Epithelial cell of esophagus (primary cell): Measurements from ENCODE around the gene TANGO2.

Source experiments
- DNase-seq: peaks from one replicate; pipeline ENCODE4 v3.0.0; 2010; ENCODE audit warnings: low read depth
- H3K4me3 ChIP-seq: 2 replicates; pipeline ENCODE4 v1.5.1; 2011; ENCODE audit warnings: mild to moderate bottlenecking, low read length, control low read depth
- TF ChIP-seq, protein P1 (sequence below): IDR thresholded peaks from 2 replicates; pipeline ENCODE4 v1.5.1; 2011; ENCODE audit warnings: low read depth, mild to moderate bottlenecking, low read length, control low read depth, inconsistent platforms; ENCODE audit not compliant: insufficient read depth; ENCODE audit errors: missing control alignments

The TANGO2 gene

DNA sequence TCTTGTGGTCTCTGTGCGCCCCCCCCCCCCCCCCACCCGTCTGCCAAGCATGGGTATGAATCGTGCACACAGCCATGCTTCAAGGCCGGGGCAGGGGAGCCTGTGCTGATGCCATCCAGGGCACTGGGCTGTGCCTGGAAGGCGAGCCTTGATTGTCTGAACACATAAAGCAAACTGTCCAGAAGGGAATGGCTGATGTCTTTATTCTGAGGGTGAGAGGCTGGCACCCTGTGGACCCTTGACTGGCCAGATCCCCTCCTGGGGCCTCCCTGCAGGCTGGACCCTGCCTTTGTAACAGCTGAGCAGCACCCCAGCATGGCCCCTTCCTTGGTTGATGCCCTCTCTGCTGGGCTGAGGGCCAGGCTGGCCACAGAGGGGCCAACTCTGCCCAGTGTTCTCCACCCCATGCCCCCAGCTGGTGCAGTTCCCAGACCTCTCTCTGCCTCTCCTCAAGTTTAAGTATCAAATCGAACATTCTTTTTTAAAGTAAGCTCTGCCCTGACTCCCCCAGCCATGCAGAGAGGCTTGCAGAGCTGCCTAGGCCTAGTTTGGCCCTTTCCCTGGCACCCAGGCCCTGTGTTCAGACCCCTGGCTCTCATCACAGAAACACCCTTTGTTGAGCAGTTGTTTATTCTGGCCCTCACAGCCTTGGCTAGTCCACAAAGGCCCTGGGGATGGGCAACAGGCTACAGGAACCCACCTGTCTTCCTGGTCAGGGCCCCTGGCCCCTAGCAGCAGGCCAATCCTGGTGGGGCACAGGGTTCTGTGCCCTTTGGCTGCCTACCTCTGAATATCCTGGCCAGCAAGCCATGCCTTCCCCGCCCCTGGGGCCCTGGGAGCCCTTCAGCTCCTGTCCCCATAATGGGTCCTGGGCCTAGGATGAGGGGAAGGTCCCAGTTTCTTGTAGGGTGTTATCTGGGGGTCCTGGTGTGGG lies 91.0 kb downstream of the TANGO2 start:
- no peak for DNase-seq
- no peak overlapping the region for H3K4me3 ChIP-seq
- TF ChIP-seq, protein P1, sequence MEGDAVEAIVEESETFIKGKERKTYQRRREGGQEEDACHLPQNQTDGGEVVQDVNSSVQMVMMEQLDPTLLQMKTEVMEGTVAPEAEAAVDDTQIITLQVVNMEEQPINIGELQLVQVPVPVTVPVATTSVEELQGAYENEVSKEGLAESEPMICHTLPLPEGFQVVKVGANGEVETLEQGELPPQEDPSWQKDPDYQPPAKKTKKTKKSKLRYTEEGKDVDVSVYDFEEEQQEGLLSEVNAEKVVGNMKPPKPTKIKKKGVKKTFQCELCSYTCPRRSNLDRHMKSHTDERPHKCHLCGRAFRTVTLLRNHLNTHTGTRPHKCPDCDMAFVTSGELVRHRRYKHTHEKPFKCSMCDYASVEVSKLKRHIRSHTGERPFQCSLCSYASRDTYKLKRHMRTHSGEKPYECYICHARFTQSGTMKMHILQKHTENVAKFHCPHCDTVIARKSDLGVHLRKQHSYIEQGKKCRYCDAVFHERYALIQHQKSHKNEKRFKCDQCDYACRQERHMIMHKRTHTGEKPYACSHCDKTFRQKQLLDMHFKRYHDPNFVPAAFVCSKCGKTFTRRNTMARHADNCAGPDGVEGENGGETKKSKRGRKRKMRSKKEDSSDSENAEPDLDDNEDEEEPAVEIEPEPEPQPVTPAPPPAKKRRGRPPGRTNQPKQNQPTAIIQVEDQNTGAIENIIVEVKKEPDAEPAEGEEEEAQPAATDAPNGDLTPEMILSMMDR: no peak

DNA sequence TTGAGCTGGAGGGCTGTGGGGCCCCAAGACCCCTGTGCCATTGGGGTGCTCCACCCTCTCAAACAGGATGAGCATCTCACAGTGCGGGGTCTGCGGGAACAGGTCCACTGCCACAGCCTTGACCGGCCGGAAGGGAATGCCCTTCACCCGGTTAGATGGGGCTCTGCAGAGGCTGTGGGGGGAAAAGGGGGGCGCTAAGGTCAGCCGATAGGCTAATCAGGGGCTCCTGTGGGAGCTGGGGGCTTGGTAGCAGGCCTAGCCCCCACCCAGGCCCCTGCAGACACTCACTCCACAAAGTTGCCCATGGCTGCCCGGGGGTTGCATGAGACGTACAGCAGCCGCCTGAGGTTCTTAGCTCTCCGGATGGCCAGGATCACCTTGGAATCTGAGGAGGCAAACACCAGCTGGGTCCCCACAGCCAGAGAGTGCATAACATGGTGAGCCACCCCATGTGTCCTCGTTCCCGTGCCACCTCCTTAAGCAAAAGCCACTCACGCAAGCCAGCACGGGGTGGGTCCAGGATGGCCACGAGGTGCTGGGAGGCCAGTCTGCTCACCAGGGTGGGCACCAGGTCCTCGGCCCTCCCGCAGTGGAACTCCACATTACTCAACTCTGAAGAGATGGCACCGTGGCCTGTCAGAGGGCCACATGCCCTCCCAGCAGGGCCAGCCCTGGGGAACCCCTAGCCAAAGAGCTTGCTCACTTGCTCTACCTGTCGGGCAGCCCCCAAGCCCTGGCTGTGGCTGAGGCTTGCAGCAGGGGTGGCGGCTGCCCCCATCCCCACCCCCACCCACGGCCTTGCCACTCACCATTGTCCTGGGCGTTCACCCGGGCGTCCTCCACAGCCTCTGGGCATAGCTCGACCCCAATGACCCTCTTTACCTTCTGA lies 92.0 kb downstream of the TANGO2 start:
- TF ChIP-seq, protein P1: no peak
- no peak for DNase-seq

DNA sequence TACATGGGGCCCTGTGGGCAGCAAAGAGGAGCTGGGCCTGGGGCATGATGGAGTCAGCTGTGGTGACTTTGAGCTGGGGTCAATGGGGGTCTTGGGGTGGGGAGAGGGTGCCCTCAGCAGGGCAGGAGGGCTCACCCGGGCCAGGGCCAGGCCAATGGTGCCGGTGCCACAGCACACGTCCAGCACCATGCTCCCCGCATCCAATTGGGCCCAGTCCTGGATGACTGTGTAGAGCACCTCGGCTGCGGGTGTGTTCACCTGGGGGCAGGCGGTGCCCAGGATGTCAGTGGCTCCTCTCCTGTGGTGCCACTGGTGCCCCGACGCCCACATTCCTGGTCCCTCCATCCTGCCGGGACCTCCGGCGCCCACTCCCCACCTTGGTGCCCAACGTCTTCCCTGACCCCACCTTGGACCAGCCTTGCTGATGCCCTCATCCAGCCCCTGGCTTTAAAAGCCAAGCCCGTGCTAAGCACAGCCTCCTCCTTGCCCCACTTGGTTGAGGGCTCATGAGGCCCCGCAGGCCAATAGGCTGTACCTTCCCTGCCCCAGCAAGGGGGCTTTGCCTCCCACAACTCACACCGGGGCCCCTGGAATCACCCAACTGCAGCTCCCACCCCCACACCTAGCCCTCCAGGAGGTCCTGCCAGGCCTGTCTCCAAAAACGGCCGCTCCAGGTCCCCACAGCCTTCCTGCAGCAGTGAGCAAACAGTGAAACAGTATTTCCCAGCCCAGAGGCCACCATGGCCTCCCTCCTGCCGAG lies 92.8 kb downstream of the TANGO2 start:
- TF ChIP-seq, protein P1: no peak
- no peak for DNase-seq

More for the DNA sequence above, 92.0 kb downstream of the TANGO2 start:
- no peak overlapping the region for H3K4me3 ChIP-seq

DNA sequence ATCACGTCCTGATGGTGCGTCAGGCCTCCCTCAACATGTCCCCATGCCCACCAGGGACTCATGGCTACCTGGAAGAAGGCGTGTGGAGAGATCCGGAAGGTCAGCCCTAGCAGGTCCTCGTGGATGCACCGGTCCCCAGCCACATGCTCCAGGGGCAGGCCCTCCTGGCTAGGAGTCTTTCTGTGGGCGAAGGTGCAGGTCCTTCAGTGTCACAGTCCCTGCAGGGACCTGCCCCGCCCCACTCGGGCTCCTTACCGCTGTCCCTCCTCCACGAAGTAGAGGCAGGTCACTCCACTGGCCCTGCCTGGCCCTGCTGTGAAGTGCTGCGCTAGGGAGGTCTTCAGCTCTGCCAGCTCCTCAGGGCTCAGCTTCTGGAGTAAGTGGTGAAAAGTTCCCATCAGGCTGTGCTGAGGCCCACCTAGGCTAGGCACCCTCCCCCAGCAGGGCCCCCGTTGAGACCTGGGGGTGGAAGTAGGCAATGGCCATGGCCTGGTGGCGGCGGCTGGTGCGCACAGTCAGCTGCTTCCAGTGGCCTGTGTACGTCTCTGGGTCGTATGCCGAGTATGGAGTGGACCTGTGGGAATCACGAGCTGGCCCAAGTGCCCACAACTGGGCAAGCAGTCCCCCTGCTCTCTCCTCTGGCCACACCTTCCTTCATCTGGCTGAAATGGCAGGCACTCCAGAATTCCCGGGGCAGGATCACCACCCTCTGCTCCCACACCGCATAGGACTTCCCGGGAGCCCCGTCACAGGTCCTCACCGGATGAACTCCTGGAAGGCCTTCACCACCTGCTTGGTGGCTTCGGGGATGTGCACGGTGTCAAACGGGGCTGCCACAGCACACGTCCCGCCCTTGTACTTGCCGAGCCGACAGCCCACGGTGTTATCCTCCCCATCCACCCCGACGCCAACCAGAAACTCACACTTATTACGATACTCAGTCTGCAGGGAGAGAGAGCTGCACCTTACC lies 93.9 kb downstream of the TANGO2 start:
- H3K4me3 ChIP-seq: no peak overlapping the region
- TF ChIP-seq, protein P1: no peak
- DNase-seq: no peak

More for the DNA sequence above, 92.8 kb downstream of the TANGO2 start:
- H3K4me3 ChIP-seq: no peak overlapping the region

DNA sequence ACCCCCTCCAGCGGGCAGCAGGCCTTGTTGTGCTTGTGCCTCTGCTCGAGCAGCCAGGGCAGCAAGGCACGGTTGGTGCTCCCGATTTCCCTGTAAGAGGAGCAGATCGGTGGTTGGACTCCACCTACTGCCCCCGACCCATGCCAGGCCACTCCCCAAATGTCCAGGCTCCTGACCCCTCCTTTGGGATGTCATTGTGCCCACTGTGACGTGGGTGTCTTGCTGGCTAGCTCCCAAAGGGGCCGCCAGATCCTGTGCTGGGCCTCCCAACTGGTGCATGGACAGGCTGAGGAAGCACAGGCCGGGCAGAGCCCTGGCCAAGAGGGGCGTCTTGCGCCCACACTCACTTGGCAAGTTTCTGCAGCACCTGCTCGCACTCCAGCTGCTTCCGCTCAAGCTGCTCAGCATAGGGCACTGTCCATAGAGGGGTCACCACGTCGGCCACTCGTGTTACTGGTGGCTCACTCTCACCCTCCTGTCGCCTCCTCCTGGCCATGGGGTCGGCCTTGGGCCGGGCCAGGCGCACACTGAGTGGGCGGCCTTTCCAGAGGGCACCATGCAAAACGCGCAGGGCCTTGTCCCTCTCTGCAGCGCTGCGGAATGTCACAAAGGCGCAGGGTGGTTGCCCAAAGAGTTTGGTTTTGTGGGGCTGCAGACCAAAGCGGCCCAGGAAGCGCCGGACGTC lies 94.9 kb downstream of the TANGO2 start, which contains the start of gene RANBP1:
Gene RANBP1 (plus strand): TSS at position 414 of the 685 bp plus-strand sequence. CDS start 81 bp downstream, at position 495.
- H3K4me3 ChIP-seq: peak within 1 kb of the TSS; percentile 80
- DNase-seq: no peak
- TF ChIP-seq, protein P1: no peak
